ENCODE results near the gene KCNH1. TPM values are rescaled to one million over a fixed set of nuclear protein-coding genes. Genes with fewer than 3 reads are reported as not detected.

The KCNH1 gene
- polyA plus RNA-seq, 2 of the 4 experiments (the other 2 are of a cell fraction) = 5.1 to 7.9 TPM

DNA sequence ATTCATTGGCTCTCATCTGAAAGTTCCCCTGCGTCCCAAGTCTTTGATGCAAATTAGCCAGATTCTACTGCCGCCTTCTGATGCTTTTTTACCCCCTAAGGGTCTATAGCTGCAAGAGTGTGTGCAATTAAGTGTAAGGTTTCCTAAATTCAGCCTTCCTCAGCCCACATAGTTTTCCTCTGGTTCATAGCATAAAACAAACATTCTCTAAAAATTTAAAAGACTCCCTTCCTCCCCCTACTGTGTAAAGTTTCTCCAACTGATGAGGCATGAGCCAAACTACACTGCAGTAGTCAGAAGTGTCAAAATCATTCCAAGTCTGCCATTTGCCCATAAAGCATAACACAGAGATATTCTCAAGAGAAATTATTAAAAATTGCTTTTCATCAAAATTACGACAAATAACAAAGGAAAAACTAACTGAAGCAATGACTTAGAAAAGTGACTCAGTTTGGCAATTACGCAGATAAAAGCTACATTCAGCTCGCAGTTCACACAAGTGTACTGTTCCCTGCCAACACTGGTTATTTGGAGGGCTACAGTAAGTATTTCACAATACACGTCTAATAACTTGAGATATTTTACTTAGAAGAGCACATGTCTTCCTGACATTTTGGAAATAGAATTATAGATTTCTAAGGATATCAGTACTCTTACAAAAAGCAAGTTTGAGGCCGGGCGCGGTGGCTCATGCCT, 15.4 kb downstream of the KCNH1 start:
- Histone ChIP-seq H3K4me1 (peaks cover 20% of the 10 kb centered on the region), H3K4me3 (no peak overlapping the region), H3K4me2 (peak overlapping the region; percentile 45), H3K27ac (no peak overlapping the region), H3K9me3 (no peaks in the 10 kb centered on the region; the same call in 2 of the 3 replicates)
- DNase-seq (ENCODE audit: low read depth in 1 of 2, low spot score in 1 of 2) (no peak), ATAC-seq (peak in 1 of 2 experiments; percentile 55; a peak in 2 of 6 replicates), FAIRE-seq (no peak)
- CTCF ChIA-PET = no interaction called here
- 75% methylated on average over 9 of the region's 9 CpGs for WGBS (ENCODE audit: missing lambda C conversion rate)
- POLR2A ChIA-PET = no interaction called here
- TF ChIP-seq EHF (CRISPR knock-in tag; IDR thresholded peaks at IDR 0.05) = no peak
- TF ChIP-seq RFX5 (IDR thresholded peaks at IDR 0.05) = no peak
- no peak for TF ChIP-seq HEYL (CRISPR knock-in tag; IDR thresholded peaks at IDR 0.05)
- TF ChIP-seq ATOH8 (CRISPR knock-in tag; IDR thresholded peaks at IDR 0.05; ENCODE audit: low read depth) = no peak
- no peak for TF ChIP-seq KDM1A (IDR thresholded peaks at IDR 0.05; ENCODE audit: low read depth)
- no peak for TF ChIP-seq CHD4 (IDR thresholded peaks at IDR 0.05; ENCODE audit: borderline replicate concordance)
- no peak for TF ChIP-seq MAZ (IDR thresholded peaks at IDR 0.05; ENCODE audit: borderline replicate concordance, low read depth, low read length)
- no peak for TF ChIP-seq MAX (IDR thresholded peaks at IDR 0.05)
- TF ChIP-seq HOXA7 (CRISPR knock-in tag; IDR thresholded peaks at IDR 0.05) = no peak
- no peak for TF ChIP-seq FOSL2 (IDR thresholded peaks at IDR 0.05)
- no peak for TF ChIP-seq FOSL2 (CRISPR knock-in tag; IDR thresholded peaks at IDR 0.05)
- no peak for TF ChIP-seq ELK1 (IDR thresholded peaks at IDR 0.05; ENCODE audit: low read depth, low read length)
- TF ChIP-seq CBX8 (IDR thresholded peaks at IDR 0.05) = no peak
- TF ChIP-seq EHMT2 (IDR thresholded peaks at IDR 0.05; ENCODE audit: low read depth) = no peak
- no peak for TF ChIP-seq KDM5A (IDR thresholded peaks at IDR 0.05)
- no peak for TF ChIP-seq E2F6 (IDR thresholded peaks at IDR 0.05; ENCODE audit: borderline replicate concordance, low read depth)
- TF ChIP-seq SMC3 (IDR thresholded peaks at IDR 0.05) = no peak
- TF ChIP-seq REST (IDR thresholded peaks at IDR 0.05) = no peak
- no peak for TF ChIP-seq HDAC2 (IDR thresholded peaks at IDR 0.05)
- TF ChIP-seq NPAS2 (CRISPR knock-in tag; IDR thresholded peaks at IDR 0.05; ENCODE audit: borderline replicate concordance) = no peak

- WGBS (ENCODE audit: missing lambda C conversion rate) = 83% methylated on average over 6 of the region's 6 CpGs
- ATAC-seq (no peak), FAIRE-seq (no peak), DNase-seq (ENCODE audit: low read depth in 1 of 2, low spot score in 1 of 2) (no peak)
- Histone ChIP-seq H3K9me3 (no peaks in the 10 kb centered on the region), H3K4me1 (peaks cover 18% of the 10 kb centered on the region), H3K27ac (no peak overlapping the region), H3K4me2 (no peak overlapping the region), H3K4me3 (no peak overlapping the region)
- CTCF ChIA-PET = no interaction called here
- POLR2A ChIA-PET = no interaction called here
- TF ChIP-seq, protein P1, sequence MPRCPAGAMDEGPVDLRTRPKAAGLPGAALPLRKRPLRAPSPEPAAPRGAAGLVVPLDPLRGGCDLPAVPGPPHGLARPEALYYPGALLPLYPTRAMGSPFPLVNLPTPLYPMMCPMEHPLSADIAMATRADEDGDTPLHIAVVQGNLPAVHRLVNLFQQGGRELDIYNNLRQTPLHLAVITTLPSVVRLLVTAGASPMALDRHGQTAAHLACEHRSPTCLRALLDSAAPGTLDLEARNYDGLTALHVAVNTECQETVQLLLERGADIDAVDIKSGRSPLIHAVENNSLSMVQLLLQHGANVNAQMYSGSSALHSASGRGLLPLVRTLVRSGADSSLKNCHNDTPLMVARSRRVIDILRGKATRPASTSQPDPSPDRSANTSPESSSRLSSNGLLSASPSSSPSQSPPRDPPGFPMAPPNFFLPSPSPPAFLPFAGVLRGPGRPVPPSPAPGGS (IDR thresholded peaks at IDR 0.05) = no peak
- TF ChIP-seq ZSCAN20 (CRISPR knock-in tag; IDR thresholded peaks at IDR 0.05) (no peak), EP300 (IDR thresholded peaks at IDR 0.05) (no peak), BHLHE40 (IDR thresholded peaks at IDR 0.05; ENCODE audit: low read depth, low read length) (no peak), FOSB (CRISPR knock-in tag; IDR thresholded peaks at IDR 0.05) (no peak), EHF (CRISPR knock-in tag; IDR thresholded peaks at IDR 0.05) (no peak), TFCP2L1 (CRISPR knock-in tag; IDR thresholded peaks at IDR 0.05) (no peak), ATOH8 (CRISPR knock-in tag; IDR thresholded peaks at IDR 0.05; ENCODE audit: low read depth) (no peak), FOSL2 (IDR thresholded peaks at IDR 0.05) (no peak), FOSL2 (CRISPR knock-in tag; IDR thresholded peaks at IDR 0.05) (no peak), E2F6 (IDR thresholded peaks at IDR 0.05; ENCODE audit: borderline replicate concordance, low read depth) (no peak), CEBPB (IDR thresholded peaks at IDR 0.05) (no peak), HOXA7 (CRISPR knock-in tag; IDR thresholded peaks at IDR 0.05) (no peak), HOXB13 (CRISPR knock-in tag; IDR thresholded peaks at IDR 0.05; ENCODE audit: low read depth) (no peak), RFX5 (IDR thresholded peaks at IDR 0.05) (no peak), ZNF302 (CRISPR knock-in tag; IDR thresholded peaks at IDR 0.05) (no peak)
Observed at GRCh38 chr1:211114446-211114845, 19.5 kb downstream of the KCNH1 start.

Measured in A549 (cell line).